ENCODE results near the gene SEPTIN7.
"Not testable (repeated sequence)": the region's sequence is repeated elsewhere in the genome, so short reads cannot be mapped to it uniquely, and the experiment has no call there.

Gene SEPTIN7

GRCh38 chr7:35755711-35756110 lies 45.1 kb upstream of the SEPTIN7 start:
- H3K4me3 ChIP-seq (IDR thresholded peaks at IDR 0.05; ENCODE audit: insufficient read depth, low read depth, low read length), result no peak overlapping the region
- no peak overlapping the region for H3K9ac ChIP-seq
- H3K79me2 ChIP-seq (ENCODE audit: insufficient read depth, low read depth), result no peaks in the 10 kb centered on the region
- H4K20me1 ChIP-seq (ENCODE audit: insufficient read depth), result no peaks in the 10 kb centered on the region
- H3K27me3 ChIP-seq (ENCODE audit: insufficient read depth, low read depth), result no peaks in the 10 kb centered on the region
- H3K4me2 ChIP-seq, result no peak overlapping the region
- no peaks in the 10 kb centered on the region for H3K4me1 ChIP-seq (ENCODE audit: low read depth, poor library complexity, severe bottlenecking)
- no peaks in the 10 kb centered on the region for H3K36me3 ChIP-seq (ENCODE audit: insufficient read depth)
- no peak overlapping the region for H2AFZ ChIP-seq (ENCODE audit: low read depth)
- no peak for TF ChIP-seq CTCF (conservative IDR thresholded peaks at IDR 0.05; ENCODE audit: low read depth, low read length)
- H3K27ac ChIP-seq, result no peak overlapping the region

GRCh38 chr7:35756453-35756852 lies 44.4 kb upstream of the SEPTIN7 start:
- H4K20me1 ChIP-seq (ENCODE audit: insufficient read depth); H3K36me3 ChIP-seq (ENCODE audit: insufficient read depth); H3K79me2 ChIP-seq (ENCODE audit: insufficient read depth, low read depth); H3K27ac ChIP-seq; H3K4me1 ChIP-seq (ENCODE audit: low read depth, poor library complexity, severe bottlenecking); H3K4me2 ChIP-seq; H3K4me3 ChIP-seq (IDR thresholded peaks at IDR 0.05; ENCODE audit: insufficient read depth, low read depth, low read length); H3K9ac ChIP-seq; H2AFZ ChIP-seq (ENCODE audit: low read depth); H3K27me3 ChIP-seq (ENCODE audit: insufficient read depth, low read depth): not testable (repeated sequence)

GRCh38 chr7:35757574-35757973 lies 43.3 kb upstream of the SEPTIN7 start:
- Histone ChIP-seq H3K4me2 (no peak overlapping the region), H4K20me1 (ENCODE audit: insufficient read depth) (no peaks in the 10 kb centered on the region)

GRCh38 chr7:35758421-35758820 lies 42.4 kb upstream of the SEPTIN7 start:
- Histone ChIP-seq H3K79me2 (ENCODE audit: insufficient read depth, low read depth) (no peaks in the 10 kb centered on the region), H3K4me1 (ENCODE audit: low read depth, poor library complexity, severe bottlenecking) (no peaks in the 10 kb centered on the region), H2AFZ (ENCODE audit: low read depth) (no peak overlapping the region), H4K20me1 (ENCODE audit: insufficient read depth) (no peaks in the 10 kb centered on the region), H3K4me3 (IDR thresholded peaks at IDR 0.05; ENCODE audit: insufficient read depth, low read depth, low read length) (no peak overlapping the region), H3K36me3 (ENCODE audit: insufficient read depth) (no peaks in the 10 kb centered on the region), H3K9ac (no peak overlapping the region), H3K27ac (no peak overlapping the region), H3K27me3 (ENCODE audit: insufficient read depth, low read depth) (no peaks in the 10 kb centered on the region), H3K4me2 (no peak overlapping the region)
- TF ChIP-seq CTCF (conservative IDR thresholded peaks at IDR 0.05; ENCODE audit: low read depth, low read length), result no peak

More at GRCh38 chr7:35757574-35757973, 43.3 kb upstream of the SEPTIN7 start:
- H3K36me3 ChIP-seq (ENCODE audit: insufficient read depth), result no peaks in the 10 kb centered on the region
- no peaks in the 10 kb centered on the region for H3K79me2 ChIP-seq (ENCODE audit: insufficient read depth, low read depth)
- H2AFZ ChIP-seq (ENCODE audit: low read depth), result no peak overlapping the region
- H3K27ac ChIP-seq, result no peak overlapping the region
- TF ChIP-seq CTCF (conservative IDR thresholded peaks at IDR 0.05; ENCODE audit: low read depth, low read length), result no peak
- no peak overlapping the region for H3K9ac ChIP-seq
- H3K4me3 ChIP-seq (IDR thresholded peaks at IDR 0.05; ENCODE audit: insufficient read depth, low read depth, low read length), result no peak overlapping the region
- no peaks in the 10 kb centered on the region for H3K4me1 ChIP-seq (ENCODE audit: low read depth, poor library complexity, severe bottlenecking)
- H3K27me3 ChIP-seq (ENCODE audit: insufficient read depth, low read depth), result no peaks in the 10 kb centered on the region

GRCh38 chr7:35760143-35760745 lies 40.6 kb upstream of the SEPTIN7 start:
- TF ChIP-seq CTCF (conservative IDR thresholded peaks at IDR 0.05; ENCODE audit: low read depth, low read length), result no peak
- H2AFZ ChIP-seq (ENCODE audit: low read depth), result no peak overlapping the region

More at GRCh38 chr7:35760143-35760745, 40.6 kb upstream of the SEPTIN7 start:
- Histone ChIP-seq H3K27me3 (ENCODE audit: insufficient read depth, low read depth) (no peaks in the 10 kb centered on the region), H3K79me2 (ENCODE audit: insufficient read depth, low read depth) (no peaks in the 10 kb centered on the region), H3K36me3 (ENCODE audit: insufficient read depth) (no peaks in the 10 kb centered on the region), H3K9ac (no peak overlapping the region), H4K20me1 (ENCODE audit: insufficient read depth) (no peaks in the 10 kb centered on the region), H3K4me3 (IDR thresholded peaks at IDR 0.05; ENCODE audit: insufficient read depth, low read depth, low read length) (no peak overlapping the region), H3K4me1 (ENCODE audit: low read depth, poor library complexity, severe bottlenecking) (no peaks in the 10 kb centered on the region), H3K27ac (no peak overlapping the region), H3K4me2 (no peak overlapping the region)

All from KMS-11 (cell line).